22Rv1 (cell line): ENCODE data around the gene SH3BP4.

ENCODE experiments used
- ZFX ChIP-seq: fragments of 450-650 bp; IDR thresholded peaks from 2 replicates; pipeline ENCODE4 v1.6.1; 2017; ENCODE audit warnings: antibody characterized with exemption, borderline replicate concordance
- TF ChIP-seq, protein P1 (sequence below): fragments of 450-650 bp; IDR thresholded peaks from 2 replicates; pipeline ENCODE4 v1.5.1; 2017; ENCODE audit warnings: mild to moderate bottlenecking

DNA sequence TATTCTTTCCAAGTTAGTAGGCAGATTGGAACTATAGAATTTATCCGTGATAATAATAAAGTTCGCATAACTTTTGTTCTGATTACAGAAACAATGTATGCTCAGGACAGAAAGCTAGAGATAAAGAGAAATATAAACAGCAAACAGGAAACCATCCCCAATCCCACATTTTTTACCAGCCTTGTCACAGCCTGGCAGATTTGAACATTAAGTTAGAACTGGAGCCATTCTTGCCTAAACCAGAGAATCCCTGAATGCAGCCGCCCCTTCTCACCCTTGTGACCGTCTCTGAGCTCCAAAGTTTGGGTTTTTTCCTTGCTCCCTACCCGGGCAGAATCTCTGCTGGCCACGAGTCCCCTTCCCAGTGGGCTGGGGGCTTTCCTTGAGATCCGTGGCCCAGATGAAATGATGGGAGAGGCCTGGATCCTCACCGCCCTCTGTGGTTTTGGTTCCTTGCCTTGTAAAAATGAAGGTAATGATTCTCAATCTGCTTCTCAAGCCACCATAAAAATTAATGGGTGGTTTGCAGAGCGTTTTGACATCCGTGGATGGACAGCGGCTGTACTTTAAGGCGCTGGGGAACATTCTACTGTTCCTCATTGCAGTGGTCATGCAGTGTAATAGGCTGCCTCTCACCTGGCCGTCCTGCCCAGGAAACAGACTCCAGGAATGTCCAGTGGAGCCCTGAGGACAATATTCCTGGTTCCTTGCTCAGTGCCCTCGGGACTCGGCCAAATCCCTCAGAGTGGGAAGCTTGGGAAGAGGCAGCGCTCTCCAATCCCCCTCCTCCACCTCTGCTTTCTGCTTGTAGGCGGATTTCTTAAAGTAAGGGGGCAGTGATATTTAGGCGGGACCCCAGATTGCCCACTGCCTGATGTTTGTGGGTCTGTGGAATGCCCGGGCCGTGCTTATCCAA lies 1.6 kb downstream of the SH3BP4 start:
- TF ChIP-seq, protein P1, sequence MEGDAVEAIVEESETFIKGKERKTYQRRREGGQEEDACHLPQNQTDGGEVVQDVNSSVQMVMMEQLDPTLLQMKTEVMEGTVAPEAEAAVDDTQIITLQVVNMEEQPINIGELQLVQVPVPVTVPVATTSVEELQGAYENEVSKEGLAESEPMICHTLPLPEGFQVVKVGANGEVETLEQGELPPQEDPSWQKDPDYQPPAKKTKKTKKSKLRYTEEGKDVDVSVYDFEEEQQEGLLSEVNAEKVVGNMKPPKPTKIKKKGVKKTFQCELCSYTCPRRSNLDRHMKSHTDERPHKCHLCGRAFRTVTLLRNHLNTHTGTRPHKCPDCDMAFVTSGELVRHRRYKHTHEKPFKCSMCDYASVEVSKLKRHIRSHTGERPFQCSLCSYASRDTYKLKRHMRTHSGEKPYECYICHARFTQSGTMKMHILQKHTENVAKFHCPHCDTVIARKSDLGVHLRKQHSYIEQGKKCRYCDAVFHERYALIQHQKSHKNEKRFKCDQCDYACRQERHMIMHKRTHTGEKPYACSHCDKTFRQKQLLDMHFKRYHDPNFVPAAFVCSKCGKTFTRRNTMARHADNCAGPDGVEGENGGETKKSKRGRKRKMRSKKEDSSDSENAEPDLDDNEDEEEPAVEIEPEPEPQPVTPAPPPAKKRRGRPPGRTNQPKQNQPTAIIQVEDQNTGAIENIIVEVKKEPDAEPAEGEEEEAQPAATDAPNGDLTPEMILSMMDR: no peak
- TF ChIP-seq ZFX: no peak
